Loucy (cell line): Measurements from ENCODE around the gene BDP1.

Experiments
- CTCF ChIP-seq: fragments of 200-600 bp; sonication (generic); conservative IDR thresholded peaks from 2 replicates; pipeline ENCODE4 v1.5.1; 2014; ENCODE audit warnings: mild to moderate bottlenecking, antibody characterized with exemption, low read length
- EZH2phosphoT487 ChIP-seq: fragments of 200-600 bp; IDR thresholded peaks from 2 replicates; pipeline ENCODE4 v1.6.1; 2018; ENCODE audit warnings: antibody characterized with exemption, mild to moderate bottlenecking, moderate library complexity, borderline replicate concordance

GRCh38 chr5:71576241-71576640 lies 120.8 kb downstream of the BDP1 start:
- TF ChIP-seq CTCF (no peak), EZH2phosphoT487 (no peak)
